Subcutaneous adipose tissue (tissue), 4 donors: ENCODE data around the gene WDR20. TPM values are rescaled to one million over a fixed set of nuclear protein-coding genes. Genes with fewer than 3 reads are reported as not detected.

Experiments used
- CTCF ChIP-seq: fragments of 450-650 bp; IDR thresholded peaks from one replicate; pipeline ENCODE4 v1.5.1; 2016; ENCODE audit warnings: low read depth, mild to moderate bottlenecking, control low read depth, antibody characterized with exemption, moderate library complexity
- total RNA-seq, 4 donors: library from RNA; depleted of rRNA; stranded (reverse); fragments of >200 nt; gene quantifications; one replicate each; pipeline ENCODE4 v1.1.0, GENCODE V29; 2016

WDR20 gene
- total RNA-seq, 4 donors from 2014 or later: 21.2 to 29.3 (median 26.5) TPM

GRCh38 chr14:102222009-102222575, 82.4 kb downstream of the WDR20 start:
- no peak for TF ChIP-seq CTCF

GRCh38 chr14:102222751-102223150, 83.1 kb downstream of the WDR20 start:
- no peak for TF ChIP-seq CTCF

- TF ChIP-seq CTCF: no peak
These were observed 84.0 kb downstream of the WDR20 start for GRCh38 chr14:102223682-102224081.

- no peak for TF ChIP-seq CTCF
These were observed 85.7 kb downstream of the WDR20 start for GRCh38 chr14:102225386-102225785.

- no peak for TF ChIP-seq CTCF
These were observed 86.2 kb downstream of the WDR20 start for GRCh38 chr14:102225936-102226335.

GRCh38 chr14:102226356-102227125, 86.8 kb downstream of the WDR20 start:
- TF ChIP-seq CTCF: no peak

GRCh38 chr14:102227184-102227964, 87.7 kb downstream of the WDR20 start:
- TF ChIP-seq CTCF: no peak
